H7 (cell line): ENCODE measurements around the gene TTC7B. TPM values are rescaled to one million over a fixed set of nuclear protein-coding genes. Genes with fewer than 3 reads are reported as not detected.
"Not testable (repeated sequence)": the region's sequence is repeated elsewhere in the genome, so short reads cannot be mapped to it uniquely, and the experiment has no call there.

Source experiments
- DNase-seq: peaks from one replicate; pipeline ENCODE4 v3.0.0; 2012
- H3K27me3 ChIP-seq: 2 replicates; pipeline ENCODE4 v1.6.0; 2011; ENCODE audit warnings: mild to moderate bottlenecking, low read length; ENCODE audit not compliant: control insufficient read depth, insufficient read depth
- H3K36me3 ChIP-seq: replicated peaks from 2 replicates; pipeline ENCODE4 v1.5.1; 2011; ENCODE audit warnings: low read length; ENCODE audit not compliant: control insufficient read depth, insufficient read depth
- H3K4me3 ChIP-seq: 2 replicates; pipeline ENCODE4 v1.5.1; 2011; ENCODE audit warnings: low read depth, mild to moderate bottlenecking, control low read depth, low read length, moderate library complexity; ENCODE audit not compliant: insufficient read depth
- total RNA-seq: library from RNA; depleted of rRNA; stranded (reverse); fragments of >200 nt; shearing (Covaris generic); gene quantifications from 2 replicates; pipeline ENCODE4 v1.2.3, GENCODE V29; 2014

Gene TTC7B
- total RNA-seq, 1 experiment from 2014 or later = 27.4 TPM

GRCh38 chr14:90839889-90840266, 23.6 kb upstream of the TTC7B start:
- H3K4me3 ChIP-seq = no peak overlapping the region

DNA sequence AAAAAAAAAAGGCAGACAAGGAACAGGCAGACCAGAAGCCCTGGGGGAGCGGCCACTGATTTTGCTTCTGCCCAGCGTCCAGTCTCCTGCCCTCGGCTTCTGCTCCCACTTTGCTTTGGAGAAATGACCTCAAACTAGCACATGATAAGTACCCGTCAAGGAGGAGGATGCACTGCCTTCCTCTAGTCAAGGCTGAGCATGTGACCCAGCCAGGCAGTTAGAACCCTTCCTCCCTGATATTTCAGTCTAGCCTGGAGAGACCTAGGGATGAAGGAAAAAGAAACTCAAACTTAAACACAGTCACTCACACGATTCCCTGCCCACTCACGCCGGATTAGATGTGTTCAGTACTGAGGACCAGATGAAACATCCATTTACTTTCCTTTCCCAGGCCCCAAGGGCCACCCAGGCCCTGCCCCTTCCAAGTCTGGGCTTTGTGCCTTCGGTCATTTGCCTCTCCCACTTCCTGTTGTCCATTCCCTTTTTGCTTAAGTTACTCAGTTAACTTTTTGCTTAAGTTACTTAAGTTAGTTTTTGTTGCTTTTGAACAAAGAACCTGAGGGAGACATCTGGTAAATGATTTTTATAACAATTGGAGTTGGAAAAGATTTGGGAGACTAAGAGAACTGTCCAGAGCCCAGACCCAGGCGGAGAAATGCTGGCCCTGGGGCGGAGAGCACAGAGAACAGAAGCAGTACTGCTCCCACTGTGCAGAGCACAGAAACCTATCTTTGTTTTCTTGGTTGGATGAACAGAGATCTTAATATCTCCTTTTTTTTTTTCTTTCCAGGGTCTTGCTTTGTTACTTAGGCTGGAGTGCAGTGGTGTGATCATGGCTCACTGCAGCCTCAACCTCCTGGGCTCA, 23.0 kb upstream of the TTC7B start:
- no peak overlapping the region for H3K4me3 ChIP-seq
- H3K27me3 ChIP-seq = peaks cover 1% of the 10 kb centered on the region; the same call in 1 of the 2 replicates

More at GRCh38 chr14:90839889-90840266, 23.6 kb upstream of the TTC7B start:
- Histone ChIP-seq H3K27me3 (peaks cover 1% of the 10 kb centered on the region; the same call in 1 of the 2 replicates), H3K36me3 (no peaks in the 10 kb centered on the region)
- DNase-seq = no peak

GRCh38 chr14:90838531-90838930, 22.3 kb upstream of the TTC7B start:
- not testable (repeated sequence) for DNase-seq, H3K27me3 ChIP-seq, H3K36me3 ChIP-seq, H3K4me3 ChIP-seq

More for the DNA sequence above, 23.0 kb upstream of the TTC7B start:
- no peak for DNase-seq
- H3K36me3 ChIP-seq = no peaks in the 10 kb centered on the region

- DNase-seq = no peak
- Histone ChIP-seq H3K36me3 (no peaks in the 10 kb centered on the region), H3K4me3 (no peak overlapping the region), H3K27me3 (peaks cover 1% of the 10 kb centered on the region; the same call in 1 of the 2 replicates)
These were observed 21.1 kb upstream of the TTC7B start for GRCh38 chr14:90837355-90837754.

DNA sequence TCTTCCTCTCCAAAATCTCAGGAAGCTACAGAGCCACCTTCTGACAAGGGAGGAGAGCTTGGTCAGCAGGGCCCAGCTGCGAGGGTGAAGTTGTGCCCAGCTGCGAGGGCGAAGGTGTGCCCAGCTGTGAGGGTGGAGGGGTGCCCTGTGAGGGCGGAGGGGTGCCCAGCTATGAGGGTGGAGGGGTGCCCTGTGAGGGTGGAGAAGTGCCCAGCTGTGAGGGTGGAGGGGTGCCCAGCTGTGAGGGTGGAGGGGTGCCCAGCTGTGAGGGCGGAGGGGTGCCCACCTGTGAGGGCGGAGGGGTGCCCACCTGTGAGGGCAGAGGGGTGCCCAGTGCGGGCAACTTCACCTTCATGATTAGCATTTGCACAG, 20.4 kb upstream of the TTC7B start:
- peaks cover 1% of the 10 kb centered on the region; the same call in 1 of the 2 replicates for H3K27me3 ChIP-seq
- H3K36me3 ChIP-seq = no peaks in the 10 kb centered on the region
- H3K4me3 ChIP-seq = no peak overlapping the region
- DNase-seq = no peak

- Histone ChIP-seq H3K36me3 (no peaks in the 10 kb centered on the region), H3K4me3 (no peak overlapping the region), H3K27me3 (peaks cover 21% of the 10 kb centered on the region)
- no peak for DNase-seq
These were observed 15.6 kb upstream of the TTC7B start for GRCh38 chr14:90831821-90832220.

GRCh38 chr14:90830931-90831701, 14.9 kb upstream of the TTC7B start:
- DNase-seq = no peak

GRCh38 chr14:90829677-90830076, 13.4 kb upstream of the TTC7B start:
- no peak overlapping the region for H3K4me3 ChIP-seq
- H3K27me3 ChIP-seq = peaks cover 23% of the 10 kb centered on the region
- no peak for DNase-seq
- H3K36me3 ChIP-seq = no peaks in the 10 kb centered on the region

More at GRCh38 chr14:90830931-90831701, 14.9 kb upstream of the TTC7B start:
- H3K36me3 ChIP-seq = no peaks in the 10 kb centered on the region
- H3K4me3 ChIP-seq = no peak overlapping the region
- peaks cover 23% of the 10 kb centered on the region for H3K27me3 ChIP-seq

- Histone ChIP-seq H3K4me3 (no peak overlapping the region), H3K36me3 (no peaks in the 10 kb centered on the region), H3K27me3 (peaks cover 23% of the 10 kb centered on the region)
- DNase-seq = no peak
These were observed 12.6 kb upstream of the TTC7B start for GRCh38 chr14:90828642-90829487.

DNA sequence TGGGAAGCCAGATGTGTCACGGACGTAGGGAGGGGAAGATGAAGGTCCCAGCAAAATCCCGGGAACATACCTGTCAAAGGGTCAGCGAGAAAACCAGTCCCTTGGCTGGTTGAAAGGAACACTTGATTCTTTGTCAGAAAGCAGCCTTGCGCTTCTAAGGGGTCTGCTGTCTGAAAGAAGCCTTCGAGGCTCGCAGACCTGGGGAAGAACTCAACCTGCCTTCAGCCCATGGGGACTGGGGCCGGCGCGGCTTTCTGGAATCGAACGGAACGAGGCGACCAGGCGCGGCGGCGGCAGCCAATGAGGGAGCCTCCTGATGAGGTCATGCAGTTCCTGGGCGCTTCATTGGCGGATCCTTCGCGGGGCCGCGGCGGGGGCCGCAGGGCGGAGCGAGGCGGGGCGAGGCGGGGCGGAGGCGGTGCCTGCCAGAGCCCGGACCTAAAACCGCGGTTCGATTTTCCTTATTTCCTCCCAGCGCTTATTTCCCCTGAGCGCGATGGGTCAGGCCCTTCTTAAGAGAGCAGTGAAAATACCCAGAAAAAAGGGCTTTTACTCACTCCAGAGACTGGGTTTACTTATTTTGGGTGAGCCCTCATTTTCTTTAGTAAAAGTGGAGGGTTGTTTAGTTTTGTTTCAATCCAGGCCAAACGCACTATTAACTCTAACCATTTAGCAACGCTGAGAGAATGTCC, 11.8 kb upstream of the TTC7B start:
- peak; percentile 99 for DNase-seq
- peak overlapping the region; percentile 34 for H3K4me3 ChIP-seq
- H3K36me3 ChIP-seq = no peaks in the 10 kb centered on the region
- peaks cover 23% of the 10 kb centered on the region for H3K27me3 ChIP-seq

DNA sequence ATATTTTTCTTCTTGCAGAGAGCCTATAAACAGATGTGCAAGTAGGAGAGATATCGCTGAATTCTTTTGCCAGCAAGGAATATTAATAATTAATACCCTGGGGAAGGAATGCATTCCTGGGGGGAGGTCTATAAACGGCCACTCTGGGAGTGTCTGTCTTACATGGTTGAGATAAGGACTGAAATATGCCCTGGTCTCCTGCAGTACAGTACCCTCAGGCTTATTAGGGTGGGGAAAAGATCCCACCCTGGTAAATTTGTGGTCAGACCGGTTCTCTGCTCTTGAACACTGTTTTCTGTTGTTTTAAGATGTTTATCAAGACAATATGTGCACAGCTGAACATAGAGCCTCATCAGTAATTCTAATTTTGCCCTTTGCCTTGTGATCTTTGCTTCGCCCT, 7.3 kb upstream of the TTC7B start:
- DNase-seq, H3K36me3 ChIP-seq, H3K4me3 ChIP-seq: not testable (repeated sequence)
- H3K27me3 ChIP-seq = peaks cover 11% of the 10 kb centered on the region

GRCh38 chr14:90820958-90821357, 4.7 kb upstream of the TTC7B start:
- Histone ChIP-seq H3K36me3 (no peaks in the 10 kb centered on the region), H3K4me3 (no peak overlapping the region), H3K27me3 (no peaks in the 10 kb centered on the region)
- DNase-seq = no peak

DNA sequence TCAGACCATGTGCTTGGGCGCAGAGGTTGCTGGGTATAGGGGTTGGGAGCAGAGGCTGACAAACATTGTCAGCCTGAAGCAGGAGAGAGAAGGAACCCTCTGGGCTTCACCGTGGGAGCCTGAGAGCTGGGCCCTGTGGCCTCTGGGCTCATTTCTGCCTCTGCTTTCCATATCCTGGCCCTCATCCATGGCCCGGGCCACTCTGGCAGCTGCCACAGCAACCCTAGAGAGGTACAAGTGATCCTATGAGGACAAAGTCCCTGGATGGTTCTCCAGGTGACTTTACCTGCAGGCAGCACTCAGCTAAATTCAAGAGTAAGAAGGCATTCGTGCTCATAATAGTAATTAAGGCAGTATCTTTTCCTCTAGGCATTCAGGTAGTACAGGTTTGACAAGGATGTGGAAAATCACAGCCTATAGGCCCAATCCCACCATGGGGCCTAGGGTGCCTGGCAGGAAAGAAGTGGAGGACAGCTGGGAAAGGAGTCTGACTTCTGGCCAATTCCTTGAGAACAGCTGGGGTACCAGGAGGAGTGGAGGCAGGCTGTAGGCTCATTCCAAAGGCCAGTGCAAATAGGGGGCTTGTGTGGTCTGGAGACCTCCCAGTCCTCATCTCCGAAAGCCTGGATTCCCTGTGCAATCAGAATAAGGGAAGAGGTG, 3.6 kb upstream of the TTC7B start:
- DNase-seq = no peak
- Histone ChIP-seq H3K4me3 (no peak overlapping the region), H3K27me3 (no peaks in the 10 kb centered on the region; the same call in 1 of the 2 replicates), H3K36me3 (no peaks in the 10 kb centered on the region)
